ENCODE results near the gene SAYSD1.

DNA sequence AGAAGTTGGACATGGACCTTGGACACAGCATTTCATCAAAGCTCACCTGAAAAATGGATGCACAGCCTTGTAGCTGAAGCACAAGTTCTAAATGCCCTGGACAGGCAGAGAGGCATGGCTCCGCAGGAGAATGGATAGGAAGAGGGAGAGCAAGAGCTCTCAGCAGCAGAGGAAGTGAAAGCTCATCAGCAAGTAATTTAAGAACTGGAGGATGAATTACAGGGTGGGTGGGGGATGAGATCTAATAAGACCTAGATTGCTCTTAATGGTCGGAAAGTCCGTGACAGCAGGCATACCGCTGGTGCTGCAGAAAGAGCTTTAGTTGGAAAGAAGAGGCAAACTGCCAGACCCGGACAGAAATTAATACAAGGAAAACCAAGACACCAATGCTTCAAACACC, 37.3 kb upstream of the SAYSD1 start:
- TF ChIP-seq, protein P1, sequence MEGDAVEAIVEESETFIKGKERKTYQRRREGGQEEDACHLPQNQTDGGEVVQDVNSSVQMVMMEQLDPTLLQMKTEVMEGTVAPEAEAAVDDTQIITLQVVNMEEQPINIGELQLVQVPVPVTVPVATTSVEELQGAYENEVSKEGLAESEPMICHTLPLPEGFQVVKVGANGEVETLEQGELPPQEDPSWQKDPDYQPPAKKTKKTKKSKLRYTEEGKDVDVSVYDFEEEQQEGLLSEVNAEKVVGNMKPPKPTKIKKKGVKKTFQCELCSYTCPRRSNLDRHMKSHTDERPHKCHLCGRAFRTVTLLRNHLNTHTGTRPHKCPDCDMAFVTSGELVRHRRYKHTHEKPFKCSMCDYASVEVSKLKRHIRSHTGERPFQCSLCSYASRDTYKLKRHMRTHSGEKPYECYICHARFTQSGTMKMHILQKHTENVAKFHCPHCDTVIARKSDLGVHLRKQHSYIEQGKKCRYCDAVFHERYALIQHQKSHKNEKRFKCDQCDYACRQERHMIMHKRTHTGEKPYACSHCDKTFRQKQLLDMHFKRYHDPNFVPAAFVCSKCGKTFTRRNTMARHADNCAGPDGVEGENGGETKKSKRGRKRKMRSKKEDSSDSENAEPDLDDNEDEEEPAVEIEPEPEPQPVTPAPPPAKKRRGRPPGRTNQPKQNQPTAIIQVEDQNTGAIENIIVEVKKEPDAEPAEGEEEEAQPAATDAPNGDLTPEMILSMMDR (IDR thresholded peaks at IDR 0.05), result no peak
- TF ChIP-seq POLR2A (IDR thresholded peaks at IDR 0.05) (no peak), EP300 (IDR thresholded peaks at IDR 0.05) (no peak)

All from upper lobe of left lung (tissue), 4 donors.